ENCODE results near the gene E4F1.

DNA sequence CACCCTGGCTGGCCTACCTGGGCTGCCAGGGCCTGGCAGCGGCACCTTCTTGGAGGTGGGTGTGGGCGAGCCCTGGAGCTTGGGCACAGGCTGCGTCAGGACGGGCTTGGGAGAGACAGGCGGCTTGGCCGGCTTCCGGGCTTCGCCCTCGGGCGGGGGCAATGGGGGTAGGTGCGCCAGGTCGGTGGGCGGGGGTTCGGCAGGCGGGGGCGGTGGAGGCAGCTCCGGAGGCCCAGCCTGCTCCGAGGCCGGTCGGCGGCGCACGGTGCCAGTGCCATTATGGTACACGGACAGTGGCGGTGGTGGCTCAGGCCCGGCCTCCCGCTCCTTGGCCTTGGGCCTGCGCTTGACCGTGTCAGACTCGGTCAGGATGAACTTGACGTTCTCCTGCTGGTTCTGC lies 43.8 kb upstream of the E4F1 start:
- TF ChIP-seq, protein P1, sequence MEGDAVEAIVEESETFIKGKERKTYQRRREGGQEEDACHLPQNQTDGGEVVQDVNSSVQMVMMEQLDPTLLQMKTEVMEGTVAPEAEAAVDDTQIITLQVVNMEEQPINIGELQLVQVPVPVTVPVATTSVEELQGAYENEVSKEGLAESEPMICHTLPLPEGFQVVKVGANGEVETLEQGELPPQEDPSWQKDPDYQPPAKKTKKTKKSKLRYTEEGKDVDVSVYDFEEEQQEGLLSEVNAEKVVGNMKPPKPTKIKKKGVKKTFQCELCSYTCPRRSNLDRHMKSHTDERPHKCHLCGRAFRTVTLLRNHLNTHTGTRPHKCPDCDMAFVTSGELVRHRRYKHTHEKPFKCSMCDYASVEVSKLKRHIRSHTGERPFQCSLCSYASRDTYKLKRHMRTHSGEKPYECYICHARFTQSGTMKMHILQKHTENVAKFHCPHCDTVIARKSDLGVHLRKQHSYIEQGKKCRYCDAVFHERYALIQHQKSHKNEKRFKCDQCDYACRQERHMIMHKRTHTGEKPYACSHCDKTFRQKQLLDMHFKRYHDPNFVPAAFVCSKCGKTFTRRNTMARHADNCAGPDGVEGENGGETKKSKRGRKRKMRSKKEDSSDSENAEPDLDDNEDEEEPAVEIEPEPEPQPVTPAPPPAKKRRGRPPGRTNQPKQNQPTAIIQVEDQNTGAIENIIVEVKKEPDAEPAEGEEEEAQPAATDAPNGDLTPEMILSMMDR (IDR thresholded peaks at IDR 0.05) = no peak
- no peak for TF ChIP-seq POLR2A (IDR thresholded peaks at IDR 0.05)
